Upper lobe of left lung (tissue), 6 donors: Measurements from ENCODE around the gene LRBA. TPM values are rescaled to one million over a fixed set of nuclear protein-coding genes. Genes with fewer than 3 reads are reported as not detected.
"Not testable (repeated sequence)": the region's sequence is repeated elsewhere in the genome, so short reads cannot be mapped to it uniquely, and the experiment has no call there.

Source experiments
- ATAC-seq, 2 donors: fragments of 200-7000 bp; cut with Tn5 transposase; one replicate each; pipeline ENCODE4 v1.9.1; 2022; ENCODE audit warnings: mild to moderate bottlenecking in 2 of 2, moderate library complexity in 2 of 2; ENCODE audit not compliant: low FRiP score in 2 of 2
- DNase-seq, 2 donors: peaks; one replicate each; pipeline ENCODE4 v3.0.0-alpha.2; 2019 to 2020
- H3K27ac ChIP-seq, 4 donors: fragments of 200-600 bp; sonication (generic); one replicate each; pipeline ENCODE4 v1.5.1; 2016 to 2019
- H3K27me3 ChIP-seq, 4 donors: fragments of 200-600 bp; sonication (generic); one replicate each; pipeline ENCODE4 v1.5.1; 2017 to 2019
- H3K36me3 ChIP-seq, 4 donors: fragments of 200-600 bp; sonication (generic); one replicate each; pipeline ENCODE4 v1.5.1; 2016 to 2019
- H3K4me1 ChIP-seq, 4 donors: fragments of 200-600 bp; sonication (generic); one replicate each; pipeline ENCODE4 v1.5.1; 2018 to 2019
- H3K4me3 ChIP-seq, 4 donors: fragments of 200-600 bp; sonication (generic); one replicate each; pipeline ENCODE4 v1.5.1; 2017 to 2019; ENCODE audit warnings: mild to moderate bottlenecking in 2 of 4, moderate library complexity in 1 of 4
- H3K9me3 ChIP-seq, 4 donors: fragments of 200-600 bp; sonication (generic); one replicate each; pipeline ENCODE4 v1.5.1; 2018 to 2019
- EP300 ChIP-seq, 4 donors: sonication (generic); formaldehyde crosslinking; IDR thresholded peaks; one replicate each; pipeline ENCODE4 v1.5.1; 2017; ENCODE audit warnings: antibody characterized with exemption in 4 of 4, control low read depth in 2 of 4
- POLR2A ChIP-seq, 4 donors: fragments of 450-650 bp; IDR thresholded peaks; one replicate each; pipeline ENCODE4 v1.5.1; 2016 to 2017; ENCODE audit warnings: antibody characterized with exemption in 4 of 4, mild to moderate bottlenecking in 2 of 4
- POLR2AphosphoS5 ChIP-seq, 2 donors: sonication (generic); formaldehyde crosslinking; IDR thresholded peaks; one replicate each; pipeline ENCODE4 v1.5.1; 2017; ENCODE audit warnings: antibody characterized with exemption in 2 of 2
- WGBS, 2 donors: methylation state at CpG; one replicate each; pipeline ENCODE4 v1.1.5; 2017 to 2018; 5-methylcytosine and 5-hydroxymethylcytosine counted together
- total RNA-seq, 6 donors: library from RNA; depleted of rRNA in 4 of 6; stranded (reverse); fragments of >200 nt in 4 of 6; gene quantifications; one replicate each; pipeline versions ENCODE4 v1.1.0 to v1.2.1, GENCODE V29; 2016 to 2021
- TF ChIP-seq, protein P1 (sequence below), 6 experiments: fragments of 450-650 bp in 4 of 6; fragments of 200-600 bp in 2 of 6; sonication (generic) in 2 of 6; IDR thresholded peaks; one replicate each; pipeline ENCODE4 v1.5.1; 2016 to 2019; ENCODE audit warnings: antibody characterized with exemption in 6 of 6
- donor health status: DM: no; HTN: no; CAD: no; lungs with moderate emphysema.
- donor health status: DM: no; HTN: yes; CAD: no; lungs with severe emphysema.

LRBA gene
- total RNA-seq, 6 donors from 2014 or later: 34.7 to 139 (median 56.4) TPM

DNA sequence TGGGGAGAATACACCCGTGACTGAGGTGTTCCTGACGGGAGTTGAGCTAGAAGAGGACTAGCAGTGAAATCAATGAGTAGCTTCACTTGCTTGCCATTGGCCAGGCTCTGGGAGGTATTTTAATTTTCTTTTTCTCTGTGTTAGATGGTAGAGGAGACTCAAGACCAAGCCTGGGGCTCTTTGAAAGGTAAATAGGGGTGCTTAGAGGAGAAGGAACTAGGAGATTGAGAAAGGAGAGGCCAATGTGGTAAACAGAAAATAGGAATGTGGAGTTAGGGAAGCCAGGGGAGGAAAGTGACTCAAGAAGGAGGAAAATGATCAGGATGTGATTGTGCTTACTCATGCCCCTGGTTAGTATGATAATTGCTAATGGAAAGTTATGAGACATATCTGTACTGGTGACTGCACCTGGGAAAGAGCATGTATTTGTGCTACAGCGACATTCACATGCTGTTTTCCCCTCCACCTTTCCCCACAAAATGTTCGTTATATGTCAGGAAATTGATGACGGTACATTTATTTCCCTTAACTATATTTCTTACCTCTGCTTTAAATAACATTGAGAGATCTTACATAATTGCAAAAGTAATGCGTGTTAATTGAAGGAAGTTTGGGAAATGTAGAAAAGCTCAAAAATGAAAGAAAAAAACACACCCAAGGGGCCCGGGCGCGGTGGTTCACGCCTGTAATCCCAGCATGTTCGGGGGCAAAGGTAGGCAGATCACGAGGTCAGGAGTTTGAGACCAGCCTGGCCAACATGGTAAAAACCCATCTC, 16.9 kb upstream of the LRBA start:
- H3K36me3 ChIP-seq: no peaks in the 10 kb centered on the region
- WGBS, 2 donors: 58 to 60% methylated on average over 11 to 12 of the region's 12 CpGs
- DNase-seq (no peak), ATAC-seq (no peak)
- no peaks in the 10 kb centered on the region for H3K4me1 ChIP-seq
- H3K27ac ChIP-seq: no peak overlapping the region
- no peaks in the 10 kb centered on the region for H3K9me3 ChIP-seq
- TF ChIP-seq POLR2A (IDR thresholded peaks at IDR 0.05) (no peak), EP300 (IDR thresholded peaks at IDR 0.05) (no peak), POLR2AphosphoS5 (IDR thresholded peaks at IDR 0.05) (no peak)
- TF ChIP-seq, protein P1, sequence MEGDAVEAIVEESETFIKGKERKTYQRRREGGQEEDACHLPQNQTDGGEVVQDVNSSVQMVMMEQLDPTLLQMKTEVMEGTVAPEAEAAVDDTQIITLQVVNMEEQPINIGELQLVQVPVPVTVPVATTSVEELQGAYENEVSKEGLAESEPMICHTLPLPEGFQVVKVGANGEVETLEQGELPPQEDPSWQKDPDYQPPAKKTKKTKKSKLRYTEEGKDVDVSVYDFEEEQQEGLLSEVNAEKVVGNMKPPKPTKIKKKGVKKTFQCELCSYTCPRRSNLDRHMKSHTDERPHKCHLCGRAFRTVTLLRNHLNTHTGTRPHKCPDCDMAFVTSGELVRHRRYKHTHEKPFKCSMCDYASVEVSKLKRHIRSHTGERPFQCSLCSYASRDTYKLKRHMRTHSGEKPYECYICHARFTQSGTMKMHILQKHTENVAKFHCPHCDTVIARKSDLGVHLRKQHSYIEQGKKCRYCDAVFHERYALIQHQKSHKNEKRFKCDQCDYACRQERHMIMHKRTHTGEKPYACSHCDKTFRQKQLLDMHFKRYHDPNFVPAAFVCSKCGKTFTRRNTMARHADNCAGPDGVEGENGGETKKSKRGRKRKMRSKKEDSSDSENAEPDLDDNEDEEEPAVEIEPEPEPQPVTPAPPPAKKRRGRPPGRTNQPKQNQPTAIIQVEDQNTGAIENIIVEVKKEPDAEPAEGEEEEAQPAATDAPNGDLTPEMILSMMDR (IDR thresholded peaks at IDR 0.05): no peak
- H3K4me3 ChIP-seq: peak overlapping the region in 1 of 4 donors; percentile 7
- no peaks in the 10 kb centered on the region for H3K27me3 ChIP-seq

DNA sequence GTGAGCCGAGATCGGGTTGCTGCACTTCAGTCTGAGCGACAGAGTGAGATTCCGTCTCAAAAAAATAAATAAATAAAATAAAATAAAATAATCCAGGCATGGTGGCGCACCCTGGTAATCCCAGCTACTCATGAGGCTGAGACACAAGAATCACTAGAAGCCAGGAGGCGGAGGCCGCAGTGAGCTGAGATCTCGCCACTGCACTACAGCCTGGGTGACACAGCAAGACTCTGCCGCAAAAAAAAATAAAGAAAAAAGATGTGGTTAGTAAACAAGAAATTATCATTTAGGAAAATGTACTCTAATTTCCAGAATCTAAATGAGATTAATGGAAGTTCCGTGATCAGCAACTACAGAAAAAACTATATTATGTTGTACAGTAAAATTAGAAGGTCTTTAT, 14.5 kb upstream of the LRBA start:
- no peaks in the 10 kb centered on the region for H3K9me3 ChIP-seq
- 84 to 92% methylated on average over 10 of the region's 10 CpGs for WGBS, 2 donors
- no peak overlapping the region for H3K27ac ChIP-seq
- no peaks in the 10 kb centered on the region for H3K4me1 ChIP-seq
- H3K4me3 ChIP-seq: no peak overlapping the region
- H3K27me3 ChIP-seq: no peaks in the 10 kb centered on the region
- TF ChIP-seq, protein P1 (IDR thresholded peaks at IDR 0.05): no peak
- TF ChIP-seq POLR2A (IDR thresholded peaks at IDR 0.05) (no peak), EP300 (IDR thresholded peaks at IDR 0.05) (no peak), POLR2AphosphoS5 (IDR thresholded peaks at IDR 0.05) (no peak)
- DNase-seq (no peak), ATAC-seq (no peak)
- no peaks in the 10 kb centered on the region for H3K36me3 ChIP-seq

DNA sequence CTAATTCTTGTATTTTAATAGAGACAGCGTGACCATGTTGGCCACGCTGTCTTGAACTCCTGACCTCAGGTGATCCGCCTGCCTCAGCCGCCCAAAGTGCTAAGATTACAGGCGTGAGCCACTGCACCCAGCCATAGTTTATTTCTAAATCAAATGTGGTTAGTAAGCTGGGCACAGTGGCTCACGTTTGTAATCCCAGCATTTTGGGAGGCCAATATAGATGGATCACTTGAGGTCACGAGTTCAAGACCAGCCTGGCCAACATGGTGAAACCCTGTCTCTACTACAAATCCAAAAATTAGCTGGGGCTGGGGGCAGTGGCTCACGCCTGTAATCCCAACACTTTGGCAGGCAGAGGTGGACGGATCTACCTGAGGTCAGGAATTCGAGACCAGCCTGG, 13.9 kb upstream of the LRBA start:
- H3K4me3 ChIP-seq, H3K9me3 ChIP-seq, H3K27ac ChIP-seq, H3K36me3 ChIP-seq, H3K4me1 ChIP-seq, H3K27me3 ChIP-seq, DNase-seq, ATAC-seq: not testable (repeated sequence)
- 81 to 84% methylated on average over 10 of the region's 10 CpGs for WGBS, 2 donors

DNA sequence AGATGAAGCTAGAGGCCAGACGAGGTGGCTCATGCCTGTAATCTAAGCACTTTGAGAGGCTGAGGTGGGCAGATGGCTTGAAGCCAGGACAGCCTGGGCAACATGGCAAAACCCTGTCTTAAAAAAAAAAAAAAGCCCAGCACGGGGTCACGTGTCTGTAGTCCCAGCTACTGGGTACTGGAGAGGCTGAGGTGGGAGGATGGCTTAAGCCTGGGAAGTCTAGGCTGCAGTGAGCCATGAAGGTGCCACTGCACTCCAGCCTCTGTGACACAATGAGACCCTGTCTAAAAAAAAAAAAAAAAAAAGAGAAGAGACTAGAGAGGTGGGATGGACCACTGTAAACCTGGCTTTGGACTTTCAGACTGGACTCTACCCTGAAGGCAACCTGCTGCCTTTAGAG, 10.7 kb upstream of the LRBA start:
- H3K4me1 ChIP-seq: no peaks in the 10 kb centered on the region
- H3K4me3 ChIP-seq: no peak overlapping the region
- 76% methylated on average over 3 of the region's 3 CpGs for WGBS, 2 donors
- no peaks in the 10 kb centered on the region for H3K27me3 ChIP-seq
- no peaks in the 10 kb centered on the region for H3K36me3 ChIP-seq
- DNase-seq (no peak), ATAC-seq (no peak)
- H3K9me3 ChIP-seq: no peaks in the 10 kb centered on the region
- no peak overlapping the region for H3K27ac ChIP-seq
- TF ChIP-seq POLR2A (IDR thresholded peaks at IDR 0.05): no peak
- TF ChIP-seq POLR2AphosphoS5 (IDR thresholded peaks at IDR 0.05): no peak

DNA sequence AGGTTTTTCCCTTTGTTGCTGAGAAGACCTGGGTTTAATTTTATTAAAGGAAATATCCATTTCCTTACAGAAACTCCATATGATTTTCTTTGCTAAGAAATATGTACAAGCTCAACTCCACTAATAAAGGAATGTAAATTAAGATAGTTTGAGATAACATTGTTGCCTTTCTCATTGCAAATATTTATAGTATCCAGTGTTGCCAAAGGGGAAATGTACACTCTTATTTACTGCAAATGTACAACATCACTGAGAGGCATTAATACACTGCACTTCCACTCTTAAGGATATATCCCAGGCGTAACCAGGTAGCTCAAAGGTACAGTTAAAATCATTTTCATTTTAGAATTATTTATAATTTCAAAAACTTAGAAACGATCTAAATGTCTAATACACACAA, 7.5 kb upstream of the LRBA start:
- ATAC-seq (no peak), DNase-seq (no peak)
- Histone ChIP-seq H3K27ac (no peak overlapping the region), H3K36me3 (no peaks in the 10 kb centered on the region), H3K27me3 (no peaks in the 10 kb centered on the region), H3K4me3 (no peak overlapping the region), H3K4me1 (no peaks in the 10 kb centered on the region), H3K9me3 (no peaks in the 10 kb centered on the region)
- WGBS, 2 donors: 80 to 85% methylated on average over 2 of the region's 2 CpGs
- TF ChIP-seq EP300 (IDR thresholded peaks at IDR 0.05): no peak

DNA sequence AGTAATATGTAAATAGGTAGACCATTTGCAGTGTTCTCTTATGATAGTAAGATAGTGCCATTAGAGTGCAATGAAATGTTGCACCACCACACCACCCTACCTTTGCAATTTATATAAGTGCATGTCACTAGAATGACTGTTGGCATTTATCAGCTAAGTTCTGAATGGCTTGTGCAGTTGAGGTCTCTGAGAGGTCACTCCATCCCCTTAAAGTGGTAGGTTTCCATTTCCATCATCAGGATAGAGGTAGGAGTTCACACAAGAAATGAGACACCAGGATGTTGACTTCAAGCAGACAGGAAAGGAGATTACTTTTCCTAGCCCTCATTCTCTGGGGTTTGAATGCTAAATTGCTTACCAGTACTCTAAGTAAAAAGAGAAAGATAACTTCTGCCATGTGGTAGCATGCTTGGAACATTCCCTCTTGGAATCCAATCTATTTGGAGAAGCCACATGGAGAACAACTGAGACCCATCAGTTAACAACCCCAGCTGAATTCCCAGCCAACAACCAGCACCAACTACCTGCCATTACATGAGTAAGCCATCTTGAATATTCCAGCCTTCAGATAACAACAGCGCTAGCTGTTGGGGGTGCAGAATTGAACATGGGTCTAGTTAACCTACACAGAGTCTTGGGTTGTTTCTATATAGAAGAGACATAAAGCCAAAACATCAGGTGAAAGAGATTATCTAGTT, 6.7 kb upstream of the LRBA start:
- no peak for TF ChIP-seq EP300 (IDR thresholded peaks at IDR 0.05)
- TF ChIP-seq, protein P1 (IDR thresholded peaks at IDR 0.05): no peak
- no peak for TF ChIP-seq POLR2AphosphoS5 (IDR thresholded peaks at IDR 0.05)
- no peak for TF ChIP-seq POLR2A (IDR thresholded peaks at IDR 0.05)
- DNase-seq: no peak
- no peak overlapping the region for H3K27ac ChIP-seq
- H3K9me3 ChIP-seq: no peaks in the 10 kb centered on the region
- no peak overlapping the region for H3K4me3 ChIP-seq
- H3K4me1 ChIP-seq: no peaks in the 10 kb centered on the region
- no peak for ATAC-seq
- H3K36me3 ChIP-seq: no peaks in the 10 kb centered on the region
- WGBS, 2 donors: 94 to 100% methylated on average over 1 of the region's 1 CpG
- H3K27me3 ChIP-seq: no peaks in the 10 kb centered on the region
